Activated T-helper 9 cell treated with anti-CD3 and anti-CD28 coated beads, Interleukin-2, amount 50 U/mL, for 16 hours (primary cell): ENCODE data around the gene MRPL14.

Source experiments
- DNase-seq: peaks from one replicate; pipeline ENCODE4 v3.0.0-alpha.2; 2020; ENCODE audit warnings: low read depth

The MRPL14 gene

DNA sequence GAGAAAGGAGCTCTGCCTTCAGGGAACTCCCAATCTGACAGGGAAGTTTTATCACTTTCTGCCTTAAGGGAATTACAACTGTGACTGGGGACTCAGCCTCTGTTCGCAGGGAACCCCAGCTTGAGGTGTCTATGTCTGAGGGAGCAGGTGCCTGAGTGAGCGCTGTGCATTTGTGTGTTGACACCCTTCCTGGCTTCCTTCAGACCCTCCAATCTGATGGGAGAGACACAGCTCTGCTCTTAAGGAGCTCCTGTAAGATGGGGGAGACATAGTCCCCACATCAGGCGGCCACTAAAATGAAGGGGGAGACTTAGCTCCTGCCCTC lies 62.3 kb downstream of the MRPL14 start:
- no peak for DNase-seq

DNA sequence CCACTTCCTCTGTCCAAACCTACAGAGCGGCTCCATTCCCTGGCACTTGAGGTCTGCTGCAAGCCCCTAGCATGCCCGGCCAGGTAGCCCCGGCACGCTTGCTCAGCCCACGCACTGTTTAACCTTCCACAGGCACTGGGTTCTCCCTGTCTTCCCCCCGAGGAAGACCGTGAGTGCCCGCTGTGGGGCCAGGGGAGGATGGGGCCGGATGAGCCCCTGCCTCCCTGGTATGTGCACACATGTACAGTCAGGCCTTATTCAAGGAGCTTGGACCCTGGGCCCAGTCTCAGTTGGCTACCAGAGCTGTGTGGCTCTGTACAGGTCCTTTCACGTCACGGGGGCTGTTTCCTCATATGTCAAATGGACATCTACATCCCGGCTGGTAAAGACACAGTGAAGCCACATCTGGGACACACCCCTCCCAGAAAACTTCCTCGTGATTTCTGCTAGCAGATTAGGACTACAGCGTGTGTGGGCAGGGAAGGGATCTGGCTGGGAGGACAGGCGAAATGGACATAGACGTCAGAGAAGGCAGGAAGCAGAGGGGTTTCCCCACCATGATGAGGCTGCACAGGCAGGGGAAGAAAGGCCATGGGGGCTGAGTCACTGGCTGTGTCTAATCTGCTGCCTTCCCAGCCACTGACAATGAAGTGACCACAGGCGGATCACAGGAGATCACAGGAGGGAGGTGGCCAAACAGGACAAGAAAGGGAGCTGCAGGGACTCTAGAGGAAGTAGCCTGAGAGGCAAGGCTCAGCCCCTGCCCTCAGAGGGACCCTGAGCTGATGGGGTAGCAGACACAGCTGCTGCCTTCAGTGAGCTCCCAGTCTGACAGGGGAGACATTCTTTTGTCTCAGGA lies 62.9 kb downstream of the MRPL14 start:
- no peak for DNase-seq

DNA sequence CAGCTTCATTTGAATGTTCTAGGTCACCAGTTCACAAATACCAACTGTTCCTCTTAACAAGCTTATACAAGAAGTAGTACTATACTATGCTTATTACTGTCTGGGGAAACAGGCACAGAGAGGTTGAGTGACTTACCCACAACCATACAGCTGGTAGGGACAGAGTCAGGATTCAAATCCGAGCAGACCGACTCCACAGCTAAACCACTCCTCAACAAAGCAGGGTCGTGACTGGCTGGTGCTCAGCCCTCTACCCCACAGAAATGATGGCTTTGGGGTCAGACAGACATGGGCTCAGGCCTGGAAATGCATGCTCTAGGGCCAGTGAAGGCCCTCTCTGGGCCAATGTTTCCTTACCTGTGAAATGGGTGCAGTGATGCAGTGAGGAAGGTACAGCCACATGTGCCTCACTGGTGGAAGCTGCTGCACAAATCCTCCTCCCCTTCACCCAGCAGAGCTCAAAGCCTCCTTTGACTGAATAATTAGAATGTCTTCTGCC lies 63.6 kb downstream of the MRPL14 start:
- DNase-seq: no peak
